Renal cortex interstitium (tissue), 11 donors: Measurements from ENCODE around the gene RASSF6. TPM values are rescaled to one million over a fixed set of nuclear protein-coding genes. Genes with fewer than 3 reads are reported as not detected.
"Not testable (repeated sequence)": the region's sequence is repeated elsewhere in the genome, so short reads cannot be mapped to it uniquely, and the experiment has no call there.

Experiments
- DNase-seq, 11 donors: peaks; one replicate each; pipeline ENCODE4 v3.0.0-alpha.2; 2013; ENCODE audit warnings: low read depth in 9 of 11, low spot score in 4 of 11; ENCODE audit errors: extremely low read depth in 1 of 11
- polyA plus RNA-seq, 3 donors: library from polyadenylated mRNA; unstranded; fragments of 120-200 nt; gene quantifications; one replicate each; pipeline ENCODE4 v1.2.1, GENCODE V29; 2013; ENCODE audit not compliant: insufficient read length in 3 of 3

RASSF6 gene
- polyA plus RNA-seq, 3 donors: 4.7 to 9.2 (median 7.0) TPM

DNA sequence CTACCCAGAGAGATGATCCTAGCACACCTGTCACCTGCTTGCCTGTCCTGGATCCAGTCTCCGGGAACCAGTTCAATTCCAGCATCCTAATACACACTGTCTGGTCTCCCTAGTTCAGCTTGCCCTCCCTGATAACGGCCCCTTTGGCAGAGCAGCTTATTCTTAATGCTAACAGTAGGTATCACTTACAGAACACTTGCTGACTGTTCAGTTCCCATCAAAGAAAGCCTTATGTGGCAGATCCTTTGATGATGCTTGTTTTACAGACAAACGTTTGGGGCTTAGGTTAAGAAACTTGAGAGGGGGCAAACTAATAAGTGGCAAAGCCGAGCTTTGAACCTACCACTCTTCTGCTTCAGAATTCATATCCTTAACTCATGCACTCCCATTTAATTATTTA is 890 bp downstream of the RASSF6 start:
- no peak for DNase-seq

DNA sequence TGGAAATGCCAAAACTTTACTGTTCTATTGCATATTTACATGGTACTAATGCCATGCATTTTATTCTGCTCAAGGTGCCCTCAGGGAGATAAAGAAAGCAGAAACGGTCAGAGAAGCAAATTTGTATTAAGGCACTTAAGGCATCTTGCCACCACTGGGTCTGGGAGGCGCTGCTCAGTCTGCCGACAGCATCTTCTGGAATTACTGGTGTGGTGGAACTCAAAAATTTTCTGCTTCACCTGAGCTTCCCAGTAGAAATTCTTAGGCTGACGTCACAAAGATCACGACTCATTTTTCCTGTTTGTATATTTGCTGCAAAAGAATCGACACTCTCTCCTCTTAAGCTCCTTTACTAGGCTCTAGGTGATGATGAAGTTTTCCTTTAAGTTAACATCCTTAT is 3.0 kb downstream of the RASSF6 start:
- DNase-seq: no peak

DNA sequence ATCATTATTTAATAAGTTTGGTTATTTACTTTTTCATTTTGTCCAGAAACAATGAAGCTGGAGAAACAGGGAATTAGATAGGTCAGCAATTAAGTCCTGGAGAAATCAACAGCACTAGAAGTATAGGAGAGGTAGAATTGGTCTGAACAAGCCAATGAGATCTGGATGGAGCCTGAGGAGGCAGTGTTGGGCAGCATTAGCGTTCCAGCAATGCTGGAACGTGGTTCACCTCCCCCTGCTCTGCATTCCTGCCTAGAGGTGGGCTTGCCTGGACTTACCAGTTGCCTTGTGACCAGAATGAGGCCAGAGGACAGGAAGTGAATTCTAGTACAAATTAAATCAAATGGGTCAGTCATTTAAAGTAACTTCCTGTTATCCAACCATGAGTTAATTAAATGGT is 4.6 kb downstream of the RASSF6 start:
- DNase-seq: no peak

DNA sequence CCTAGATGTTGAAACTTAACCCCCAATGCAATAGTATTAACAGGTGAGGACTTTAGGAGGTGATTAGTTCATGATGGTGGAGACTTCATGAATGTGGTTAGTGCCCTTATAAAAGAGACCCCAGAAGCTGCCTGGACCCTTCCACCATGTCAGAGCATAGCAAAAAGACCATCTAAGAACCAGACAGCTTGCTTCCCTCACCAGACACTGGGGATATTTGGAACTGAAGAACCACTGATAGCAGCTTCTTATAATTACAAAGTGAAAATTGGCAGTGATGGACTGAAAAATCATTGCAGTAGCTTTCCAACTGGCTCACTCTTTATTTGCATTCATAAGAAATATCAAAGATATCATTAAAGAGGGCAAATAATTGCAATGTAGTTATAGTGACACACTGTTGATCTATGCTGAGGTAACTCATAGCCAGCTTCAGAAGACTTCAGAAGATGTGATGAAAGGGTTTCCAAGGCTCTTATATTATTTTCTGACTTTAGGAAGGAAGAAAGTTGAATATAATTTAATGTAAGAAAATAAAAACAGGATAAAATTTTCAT is 5.8 kb downstream of the RASSF6 start:
- DNase-seq: no peak

DNA sequence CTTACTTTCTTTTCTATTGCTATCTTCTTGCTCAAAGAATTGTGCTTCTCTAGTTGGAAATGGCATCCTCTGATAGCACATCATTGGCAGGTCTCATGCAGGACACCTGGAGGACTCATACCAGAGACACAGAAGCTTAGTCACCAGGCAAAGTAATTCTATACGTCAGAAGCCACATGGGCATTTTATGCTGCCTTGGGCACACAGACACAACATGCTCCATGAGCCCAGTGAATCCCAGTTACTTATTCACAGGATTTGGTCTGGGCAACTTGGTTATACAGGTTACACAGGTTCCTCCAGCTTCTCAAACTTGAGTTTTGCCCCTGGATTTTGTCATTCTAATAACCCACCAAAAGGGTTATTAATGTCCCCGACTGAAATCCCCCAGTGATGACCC is 7.1 kb downstream of the RASSF6 start:
- DNase-seq: no peak

DNA sequence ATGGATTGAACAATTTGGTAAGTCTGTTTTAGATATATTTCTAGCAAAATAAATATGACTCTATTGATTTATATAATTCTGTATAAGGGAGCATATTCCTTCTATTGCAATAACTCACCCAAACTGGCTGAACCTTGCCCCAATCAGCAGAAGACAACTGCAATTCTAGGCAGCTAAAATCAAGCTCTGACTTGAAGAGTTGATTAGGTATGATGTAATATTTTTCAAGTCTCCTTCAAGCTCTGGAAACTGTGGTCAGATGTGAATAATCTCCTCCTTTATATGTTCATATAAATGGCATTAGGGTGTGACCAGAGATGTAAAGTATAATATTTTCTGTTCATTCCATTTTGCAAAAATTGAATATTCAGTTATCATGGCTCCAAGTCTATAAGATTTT is 8.2 kb downstream of the RASSF6 start:
- DNase-seq: no peak

DNA sequence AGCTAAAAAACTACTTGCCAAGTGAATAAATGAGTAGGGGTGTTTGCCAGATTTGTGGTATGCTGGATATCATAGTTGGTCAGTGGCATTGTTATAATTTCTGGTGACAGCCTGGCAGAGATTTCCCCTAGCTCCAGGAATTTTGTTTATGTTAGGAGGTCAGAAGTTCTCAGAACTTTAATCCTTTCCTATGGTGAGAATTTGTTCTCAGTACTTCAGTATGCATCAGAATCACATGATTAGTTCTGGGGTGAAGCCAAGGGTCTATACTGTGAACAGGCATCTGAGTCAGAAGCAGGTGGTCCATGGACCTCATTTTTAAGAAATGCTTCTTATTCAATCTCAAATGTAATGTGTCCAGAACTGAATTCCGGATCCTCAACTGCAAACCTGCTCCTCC is 10.5 kb downstream of the RASSF6 start:
- DNase-seq: no peak

- no peak for DNase-seq
These were observed 11.3 kb downstream of the RASSF6 start for GRCh38 chr4:73608689-73609594.

- DNase-seq: no peak
These were observed 12.7 kb downstream of the RASSF6 start for GRCh38 chr4:73607375-73608033.

- DNase-seq: no peak
These were observed 13.7 kb downstream of the RASSF6 start for GRCh38 chr4:73606465-73606974.

DNA sequence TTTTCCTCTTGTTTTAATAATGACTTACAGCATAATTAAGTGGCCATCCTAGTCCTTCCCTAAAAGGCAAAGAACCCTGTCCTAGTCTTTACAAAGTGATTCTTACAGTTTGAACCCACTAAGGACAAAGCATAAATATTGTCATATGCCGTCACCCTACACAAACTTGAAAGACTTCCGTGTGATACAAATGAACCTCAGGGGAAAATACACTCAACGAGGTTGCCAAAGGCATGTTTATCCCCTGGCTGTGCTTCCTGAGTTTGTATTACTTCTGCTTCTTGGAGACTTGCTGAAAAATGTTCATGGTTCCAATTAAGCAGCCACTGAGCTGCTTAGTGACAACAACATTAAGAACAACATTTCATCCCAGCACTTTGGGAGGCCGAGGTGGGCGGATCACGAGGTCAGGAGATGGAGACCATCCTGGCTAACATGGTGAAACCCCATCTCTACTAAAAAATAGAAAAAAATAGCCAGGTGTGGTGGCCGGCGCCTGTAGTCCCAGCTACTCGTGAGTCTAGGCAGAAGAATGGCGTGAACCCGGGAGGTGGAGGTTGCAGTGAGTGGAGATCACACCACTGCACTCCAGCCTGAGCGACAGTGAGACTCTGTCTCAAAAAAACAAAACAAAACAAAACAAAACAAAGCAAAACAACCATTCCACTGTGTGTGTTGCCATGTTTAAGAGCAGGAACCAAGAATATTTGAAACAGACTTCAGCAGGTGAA is 16.2 kb downstream of the RASSF6 start:
- no peak for DNase-seq

DNA sequence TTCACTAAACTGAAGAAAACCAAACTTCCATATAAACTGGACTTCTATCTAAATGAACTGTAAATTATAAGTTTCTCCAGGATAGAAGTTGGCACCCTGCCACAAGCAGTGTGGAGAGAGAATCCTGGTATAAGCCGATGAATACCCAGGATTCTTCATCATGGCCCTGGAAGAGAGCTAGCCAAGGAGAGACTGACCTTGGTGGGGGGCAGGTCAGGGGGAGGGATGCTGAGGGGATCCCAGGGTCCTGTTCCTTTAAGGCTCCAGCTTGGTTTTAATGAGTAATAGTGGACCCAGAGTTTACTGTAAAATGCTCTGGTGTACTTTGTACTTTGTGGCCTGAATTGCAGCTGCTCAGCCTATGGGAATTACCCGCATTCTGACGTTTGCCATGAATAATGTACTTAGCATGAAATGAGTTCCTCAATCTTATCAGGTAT is 16.9 kb downstream of the RASSF6 start:
- no peak for DNase-seq

DNA sequence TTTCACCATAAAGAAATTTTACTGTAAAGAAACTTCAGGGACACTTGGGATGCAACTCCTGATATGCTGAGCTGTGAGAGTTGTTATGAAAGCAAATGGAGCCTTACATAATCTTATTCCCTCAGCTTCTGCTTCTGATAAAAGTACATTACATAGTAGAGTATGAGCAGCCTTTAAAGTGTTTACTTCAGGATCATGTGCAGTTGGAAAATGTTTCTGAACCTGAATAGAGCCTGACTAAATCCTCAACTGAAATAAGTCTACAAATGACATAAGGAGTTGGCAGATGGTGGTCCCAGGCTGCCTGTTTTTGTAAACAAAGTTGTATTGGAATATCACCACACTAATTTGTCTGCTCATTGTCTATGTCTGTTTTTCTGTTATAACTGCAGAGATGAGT is 19.3 kb downstream of the RASSF6 start:
- no peak for DNase-seq

GRCh38 chr4:73599182-73599581 is 21.1 kb downstream of the RASSF6 start:
- no peak for DNase-seq

- DNase-seq: no peak
These were observed 22.6 kb downstream of the RASSF6 start for GRCh38 chr4:73597594-73597993.

DNA sequence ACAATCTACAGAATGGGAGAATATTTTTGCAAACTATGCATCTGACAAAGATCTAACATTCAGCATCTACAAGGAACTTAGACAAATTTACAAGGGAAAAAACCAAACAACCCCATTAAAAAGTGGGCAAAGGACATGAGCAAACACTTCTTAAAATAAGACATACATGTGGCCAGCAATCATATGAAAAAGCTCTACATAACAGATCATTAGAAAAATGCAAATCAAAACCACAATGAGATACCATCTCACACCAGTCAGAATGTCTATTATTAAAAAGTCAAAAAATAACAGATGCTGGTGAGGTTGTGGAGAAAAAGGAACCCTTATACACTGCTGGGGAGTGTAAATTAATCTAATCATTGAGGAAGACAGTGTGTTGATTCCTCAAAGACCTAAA is 23.1 kb downstream of the RASSF6 start:
- DNase-seq: not testable (repeated sequence)

- DNase-seq: no peak
These were observed 24.2 kb downstream of the RASSF6 start for GRCh38 chr4:73596001-73596400.

- DNase-seq: no peak
These were observed 26.5 kb downstream of the RASSF6 start for GRCh38 chr4:73593631-73594241.
